ENCODE measurements around the gene HARS1.
"Not testable (repeated sequence)": the region's sequence is repeated elsewhere in the genome, so short reads cannot be mapped to it uniquely, and the experiment has no call there.

The HARS1 gene, protein sequence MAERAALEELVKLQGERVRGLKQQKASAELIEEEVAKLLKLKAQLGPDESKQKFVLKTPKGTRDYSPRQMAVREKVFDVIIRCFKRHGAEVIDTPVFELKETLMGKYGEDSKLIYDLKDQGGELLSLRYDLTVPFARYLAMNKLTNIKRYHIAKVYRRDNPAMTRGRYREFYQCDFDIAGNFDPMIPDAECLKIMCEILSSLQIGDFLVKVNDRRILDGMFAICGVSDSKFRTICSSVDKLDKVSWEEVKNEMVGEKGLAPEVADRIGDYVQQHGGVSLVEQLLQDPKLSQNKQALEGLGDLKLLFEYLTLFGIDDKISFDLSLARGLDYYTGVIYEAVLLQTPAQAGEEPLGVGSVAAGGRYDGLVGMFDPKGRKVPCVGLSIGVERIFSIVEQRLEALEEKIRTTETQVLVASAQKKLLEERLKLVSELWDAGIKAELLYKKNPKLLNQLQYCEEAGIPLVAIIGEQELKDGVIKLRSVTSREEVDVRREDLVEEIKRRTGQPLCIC

GRCh38 chr5:140690941-140691924 is at the start of gene HARS1, which contains the start of gene HARS2:
Gene HARS1, minus strand, starts transcription at chr5:140691370. Its CDS starts 66 bp downstream, at chr5:140691304.
Gene HARS2, plus strand, starts transcription at chr5:140691455. Its CDS starts 194 bp downstream, at chr5:140691649.
- Histone ChIP-seq H3K9me3 (no peaks in the 10 kb centered on the region), H3K36me3 (replicated peaks) (peaks cover 45% of the 10 kb centered on the region), H3K4me3 (peak within 1 kb of the TSS; percentile 85), H3K27me3 (ENCODE audit: low read depth) (no peaks in the 10 kb centered on the region), H3K4me1 (peaks cover 6% of the 10 kb centered on the region; the same call in 1 of the 2 replicates)
- DNase-seq (ENCODE audit: low spot score in 2 of 2), result peak; percentile 93 to 94
- in situ Hi-C loops (cut with MboI; ENCODE audit: low sequenced_read_pairs), result no loop called here

DNA sequence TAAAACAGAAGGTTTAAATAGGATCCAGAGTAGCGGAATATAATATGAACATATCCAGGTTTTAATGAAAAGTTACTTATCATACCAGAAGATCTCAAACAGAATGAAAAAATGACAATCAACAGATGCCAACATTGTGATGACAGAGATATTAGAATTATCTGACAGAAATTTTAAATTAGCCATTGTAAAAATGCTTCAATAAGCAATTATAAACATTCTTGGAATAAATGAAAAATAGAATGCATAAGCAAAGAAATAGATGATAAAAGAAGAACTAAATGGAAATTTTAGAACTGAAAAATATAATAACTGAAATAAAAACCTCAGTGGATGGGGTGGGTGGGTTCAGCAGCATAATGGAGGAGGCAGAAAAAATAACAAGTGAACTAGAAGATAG is 46.3 kb upstream of the HARS1 start:
- H3K4me3 ChIP-seq, result no peak overlapping the region
- in situ Hi-C loops (cut with MboI; ENCODE audit: low sequenced_read_pairs), result no loop called here
- no peaks in the 10 kb centered on the region for H3K36me3 ChIP-seq (replicated peaks)
- DNase-seq (ENCODE audit: low spot score in 2 of 2), result no peak
- peaks cover 6% of the 10 kb centered on the region; the same call in 1 of the 2 replicates for H3K27me3 ChIP-seq (ENCODE audit: low read depth)
- H3K4me1 ChIP-seq, result no peaks in the 10 kb centered on the region
- no peaks in the 10 kb centered on the region for H3K9me3 ChIP-seq

- Histone ChIP-seq H3K36me3 (replicated peaks) (no peaks in the 10 kb centered on the region), H3K4me3 (no peak overlapping the region), H3K27me3 (ENCODE audit: low read depth) (peaks cover 6% of the 10 kb centered on the region; the same call in 1 of the 2 replicates), H3K4me1 (no peaks in the 10 kb centered on the region), H3K9me3 (no peaks in the 10 kb centered on the region)
- DNase-seq (ENCODE audit: low spot score in 2 of 2), result no peak
- in situ Hi-C loops (cut with MboI; ENCODE audit: low sequenced_read_pairs), result no loop called here
These were observed 43.2 kb upstream of the HARS1 start for GRCh38 chr5:140734354-140734753.

- Histone ChIP-seq H3K4me3 (no peak overlapping the region), H3K4me1 (no peaks in the 10 kb centered on the region), H3K36me3 (replicated peaks) (no peaks in the 10 kb centered on the region), H3K9me3 (no peaks in the 10 kb centered on the region), H3K27me3 (ENCODE audit: low read depth) (peaks cover 6% of the 10 kb centered on the region; the same call in 1 of the 2 replicates)
- in situ Hi-C loops (cut with MboI; ENCODE audit: low sequenced_read_pairs), result no loop called here
- no peak for DNase-seq (ENCODE audit: low spot score in 2 of 2)
These were observed 41.9 kb upstream of the HARS1 start for GRCh38 chr5:140733098-140733497.

GRCh38 chr5:140725799-140726471 is 34.8 kb upstream of the HARS1 start:
- peak in 1 of 2 experiments; percentile 68 for DNase-seq (ENCODE audit: low spot score in 2 of 2)
- no peak overlapping the region for H3K4me3 ChIP-seq
- in situ Hi-C loops (cut with MboI; ENCODE audit: low sequenced_read_pairs), result loop anchor here (10.0 kb wide), 1 partner anchor 481 kb away; no protein-coding TSS in a partner anchor
- H3K36me3 ChIP-seq (replicated peaks), result no peaks in the 10 kb centered on the region
- no peaks in the 10 kb centered on the region for H3K4me1 ChIP-seq
- H3K27me3 ChIP-seq (ENCODE audit: low read depth), result no peaks in the 10 kb centered on the region
- no peaks in the 10 kb centered on the region for H3K9me3 ChIP-seq

DNA sequence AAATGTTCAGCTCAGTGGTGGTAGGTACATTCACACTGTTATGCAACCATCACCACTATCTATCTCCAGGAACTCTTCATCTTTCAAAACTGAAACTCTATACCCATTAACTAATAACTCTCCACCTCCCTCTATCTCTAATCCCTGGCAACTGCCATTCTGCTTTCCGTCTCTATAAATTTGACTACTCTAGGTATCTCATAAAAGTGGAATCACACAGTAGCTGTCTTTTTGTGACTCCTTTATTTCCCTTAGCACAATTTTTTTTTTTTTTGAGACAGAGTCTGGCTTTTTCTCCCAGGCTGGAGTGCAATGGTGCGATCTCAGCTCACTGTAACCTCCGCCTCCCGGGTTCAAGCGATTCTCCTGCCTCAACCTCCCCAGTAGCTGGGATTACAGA is 30.2 kb upstream of the HARS1 start:
- not testable (repeated sequence) for H3K4me1 ChIP-seq; H3K36me3 ChIP-seq (replicated peaks); H3K27me3 ChIP-seq (ENCODE audit: low read depth); H3K9me3 ChIP-seq; DNase-seq (ENCODE audit: low spot score in 2 of 2); H3K4me3 ChIP-seq
- in situ Hi-C loops (cut with MboI; ENCODE audit: low sequenced_read_pairs), result loop anchor here (10.0 kb wide), 1 partner anchor 477 kb away; no protein-coding TSS in a partner anchor

DNA sequence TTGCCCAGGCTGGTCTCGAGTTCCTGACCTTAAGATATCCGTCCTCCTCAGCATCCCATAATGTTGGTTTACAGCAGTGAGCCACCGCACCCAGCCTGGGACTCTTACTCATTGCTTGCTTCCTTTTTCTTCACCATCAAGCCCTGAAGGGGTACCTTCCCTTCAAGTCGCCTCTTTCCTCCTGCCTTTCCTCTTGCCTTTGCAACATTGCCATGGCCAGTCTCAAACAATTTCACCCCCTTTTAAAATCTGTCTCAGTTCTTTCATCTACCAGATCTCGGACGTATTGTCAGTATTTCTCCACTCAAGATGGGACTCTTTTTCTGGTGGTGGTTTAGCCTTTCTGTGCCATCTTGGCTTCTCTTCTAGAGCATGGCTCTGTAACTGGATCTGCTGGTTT is 29.6 kb upstream of the HARS1 start:
- DNase-seq (ENCODE audit: low spot score in 2 of 2); H3K27me3 ChIP-seq (ENCODE audit: low read depth); H3K9me3 ChIP-seq; H3K4me3 ChIP-seq; H3K36me3 ChIP-seq (replicated peaks); H3K4me1 ChIP-seq: not testable (repeated sequence)
- in situ Hi-C loops (cut with MboI; ENCODE audit: low sequenced_read_pairs), result loop anchor here (10.0 kb wide), 1 partner anchor 476 kb away; no protein-coding TSS in a partner anchor

GRCh38 chr5:140718266-140718592 is 27.1 kb upstream of the HARS1 start:
- peak overlapping the region; percentile 2; the same call in 1 of the 2 replicates for H3K4me3 ChIP-seq
- no peaks in the 10 kb centered on the region for H3K36me3 ChIP-seq (replicated peaks)
- in situ Hi-C loops (cut with MboI; ENCODE audit: low sequenced_read_pairs), result no loop called here
- no peaks in the 10 kb centered on the region for H3K27me3 ChIP-seq (ENCODE audit: low read depth)
- no peaks in the 10 kb centered on the region for H3K4me1 ChIP-seq
- no peak for DNase-seq (ENCODE audit: low spot score in 2 of 2)
- H3K9me3 ChIP-seq, result no peaks in the 10 kb centered on the region

- in situ Hi-C loops (cut with MboI; ENCODE audit: low sequenced_read_pairs); H3K27me3 ChIP-seq (ENCODE audit: low read depth); H3K4me1 ChIP-seq; H3K36me3 ChIP-seq (replicated peaks); DNase-seq (ENCODE audit: low spot score in 2 of 2); H3K9me3 ChIP-seq; H3K4me3 ChIP-seq: not testable (repeated sequence)
These were observed 25.1 kb upstream of the HARS1 start for GRCh38 chr5:140716238-140716637.

- DNase-seq (ENCODE audit: low spot score in 2 of 2), result no peak
- H3K27me3 ChIP-seq (ENCODE audit: low read depth), result no peaks in the 10 kb centered on the region
- H3K4me1 ChIP-seq, result peaks cover 3% of the 10 kb centered on the region
- H3K36me3 ChIP-seq (replicated peaks), result no peaks in the 10 kb centered on the region
- no peak overlapping the region for H3K4me3 ChIP-seq
- in situ Hi-C loops (cut with MboI; ENCODE audit: low sequenced_read_pairs), result no loop called here
- no peaks in the 10 kb centered on the region for H3K9me3 ChIP-seq
These were observed 22.5 kb upstream of the HARS1 start for GRCh38 chr5:140713562-140714094.

DNA sequence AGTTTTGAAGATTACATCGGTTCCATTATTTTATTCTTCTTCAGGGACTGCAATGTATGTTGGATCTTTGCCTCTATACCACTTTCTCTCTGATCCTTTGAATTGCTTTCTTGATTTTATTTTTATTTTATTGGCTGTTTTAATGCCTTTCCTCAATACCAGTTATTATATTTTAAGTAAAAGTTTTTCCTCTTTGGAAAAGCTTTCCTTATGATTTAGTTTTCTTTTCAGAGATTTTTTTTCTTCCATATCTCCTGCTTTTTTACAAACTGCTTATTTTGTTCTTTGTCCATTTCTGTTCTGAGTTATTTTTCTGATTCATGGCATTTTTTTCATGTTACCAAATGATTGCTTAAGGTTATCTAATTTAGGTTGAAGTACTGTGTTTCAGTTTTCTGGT is 20.6 kb upstream of the HARS1 start:
- Histone ChIP-seq H3K4me3 (no peak overlapping the region; the same call in 1 of the 2 replicates), H3K4me1 (peaks cover 3% of the 10 kb centered on the region), H3K27me3 (ENCODE audit: low read depth) (no peaks in the 10 kb centered on the region), H3K9me3 (no peaks in the 10 kb centered on the region), H3K36me3 (replicated peaks) (peaks cover 4% of the 10 kb centered on the region; the same call in 1 of the 2 replicates)
- DNase-seq (ENCODE audit: low spot score in 2 of 2), result no peak
- in situ Hi-C loops (cut with MboI; ENCODE audit: low sequenced_read_pairs), result no loop called here

GRCh38 chr5:140710899-140711552 is 19.9 kb upstream of the HARS1 start:
- Histone ChIP-seq H3K27me3 (ENCODE audit: low read depth) (no peaks in the 10 kb centered on the region), H3K4me1 (peaks cover 3% of the 10 kb centered on the region), H3K4me3 (peak overlapping the region; percentile 44), H3K9me3 (no peaks in the 10 kb centered on the region), H3K36me3 (replicated peaks) (peaks cover 9% of the 10 kb centered on the region)
- peak; percentile 94 to 95 for DNase-seq (ENCODE audit: low spot score in 2 of 2)
- in situ Hi-C loops (cut with MboI; ENCODE audit: low sequenced_read_pairs), result no loop called here

Data from HAP-1 (cell line).